GM19395 (cell line): ENCODE results near the gene TMEM135.
"Not testable (repeated sequence)": the region's sequence is repeated elsewhere in the genome, so short reads cannot be mapped to it uniquely, and the experiment has no call there.

Source experiments
- ATAC-seq: cut with Tn5 transposase; IDR thresholded peaks from one replicate; pipeline ENCODE4 v1.9.1; 2021; ENCODE audit warnings: mild to moderate bottlenecking, moderate library complexity; ENCODE audit not compliant: unreplicated experiment

TMEM135 gene

DNA sequence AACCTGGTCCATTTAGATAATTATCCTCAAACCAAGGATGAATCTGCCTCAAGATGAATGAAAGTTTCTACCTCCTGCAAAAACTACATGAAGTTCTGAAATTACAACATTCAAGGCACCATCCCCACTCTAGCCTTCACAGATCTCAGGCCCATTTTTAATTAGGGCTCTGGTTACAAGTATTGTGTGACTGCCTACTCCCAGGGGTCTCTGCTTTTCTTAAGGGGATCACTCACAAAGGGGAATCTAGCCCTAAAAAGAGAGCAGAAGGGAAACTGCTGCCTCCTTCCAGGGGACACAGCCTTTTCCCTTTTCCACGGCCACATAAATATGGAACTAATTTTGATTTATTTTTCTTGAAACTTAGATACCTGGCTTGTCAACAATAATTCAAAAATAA lies 17.4 kb upstream of the TMEM135 start:
- ATAC-seq = no peak

- ATAC-seq = no peak
Observed at GRCh38 chr11:87020764-87021365, 16.9 kb upstream of the TMEM135 start.

GRCh38 chr11:87022254-87022653 lies 15.5 kb upstream of the TMEM135 start:
- no peak for ATAC-seq

DNA sequence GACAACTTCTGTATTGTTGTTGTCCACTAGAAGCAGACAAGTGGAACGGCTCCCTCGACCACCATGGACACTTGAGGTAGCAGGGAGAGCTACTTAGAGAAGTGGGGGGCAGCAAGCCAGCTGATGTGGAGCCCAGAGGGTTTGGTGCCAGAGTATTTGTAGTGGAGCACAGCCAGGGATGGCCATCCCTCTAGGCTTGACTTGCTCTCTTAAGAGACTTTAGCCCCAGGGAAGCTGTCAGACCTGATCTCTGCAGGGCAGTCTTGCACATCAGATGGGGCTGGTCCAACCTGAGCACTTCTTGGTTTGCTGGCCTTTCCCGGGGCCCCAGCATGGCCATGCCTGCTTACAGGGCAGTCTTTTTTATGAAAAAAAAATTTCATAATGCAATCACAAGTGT lies 15.0 kb upstream of the TMEM135 start:
- no peak for ATAC-seq

- ATAC-seq = not testable (repeated sequence)
Observed at GRCh38 chr11:87026415-87026814, 11.3 kb upstream of the TMEM135 start.

GRCh38 chr11:87030458-87031054 lies 7.2 kb upstream of the TMEM135 start:
- ATAC-seq = no peak

DNA sequence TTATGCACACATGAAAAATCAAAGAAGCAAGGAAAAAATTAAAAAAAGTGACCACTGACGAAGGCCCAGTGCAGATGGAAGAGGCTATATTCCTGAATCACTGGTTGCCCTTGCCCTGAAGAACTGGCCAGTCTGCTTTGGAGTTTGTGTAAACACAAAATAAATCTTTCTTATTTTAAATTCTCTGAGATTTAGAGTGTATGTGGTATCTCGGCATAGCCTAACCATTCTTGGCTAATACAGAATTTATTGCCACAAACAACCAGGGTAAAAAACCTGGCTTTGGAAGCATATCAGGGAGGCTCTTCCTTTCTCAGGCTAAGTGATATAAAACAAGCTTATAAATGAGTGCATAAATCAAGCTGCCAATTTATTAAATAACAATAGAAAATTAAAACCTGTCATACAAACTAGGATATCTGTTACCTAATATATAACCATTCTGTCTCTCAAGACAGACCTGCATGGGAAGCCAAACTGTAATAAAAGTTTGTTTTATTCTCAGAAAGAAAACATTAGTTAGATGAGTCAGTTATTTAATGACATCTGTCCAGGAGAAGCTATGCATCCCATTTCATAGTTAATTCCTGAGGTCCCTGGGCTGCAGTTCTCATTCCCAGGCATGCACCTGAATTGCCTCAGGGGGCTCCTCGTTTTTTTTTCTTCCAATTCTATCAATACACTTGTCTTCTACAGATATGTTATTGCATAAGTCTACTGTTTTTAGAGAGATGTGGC lies 6.1 kb upstream of the TMEM135 start:
- ATAC-seq = no peak

- ATAC-seq = no peak
Observed at GRCh38 chr11:87033561-87033960, 4.2 kb upstream of the TMEM135 start.

- no peak for ATAC-seq
Observed at GRCh38 chr11:87035976-87036583, 1.7 kb upstream of the TMEM135 start.

- ATAC-seq = peak; percentile 26
Observed at GRCh38 chr11:87036756-87037449, 831 bp upstream of the TMEM135 start.

GRCh38 chr11:87038235-87038977 lies 672 bp downstream of the TMEM135 start:
- ATAC-seq = no peak

DNA sequence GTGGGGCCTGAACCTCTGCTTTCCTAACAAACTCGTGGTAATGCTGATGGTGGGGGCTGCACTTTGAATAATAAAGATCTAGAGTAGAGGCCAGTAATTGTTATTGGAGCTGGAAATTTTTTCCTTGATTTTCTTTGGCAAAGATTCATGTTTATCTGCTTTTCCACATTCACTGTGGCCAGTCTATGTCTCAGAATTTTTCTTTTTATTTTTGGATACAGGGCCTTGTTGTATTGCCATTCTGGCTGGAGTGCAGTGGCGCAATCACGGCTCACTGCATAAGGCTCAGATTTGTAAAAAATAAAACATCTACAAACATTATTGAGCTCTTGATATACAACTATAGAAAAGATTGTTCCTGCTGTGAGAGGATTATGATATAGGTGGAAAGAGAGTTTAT lies 1.6 kb downstream of the TMEM135 start:
- ATAC-seq = no peak

GRCh38 chr11:87043894-87044293 lies 6.2 kb downstream of the TMEM135 start:
- no peak for ATAC-seq

GRCh38 chr11:87046824-87047223 lies 9.1 kb downstream of the TMEM135 start:
- ATAC-seq = no peak

DNA sequence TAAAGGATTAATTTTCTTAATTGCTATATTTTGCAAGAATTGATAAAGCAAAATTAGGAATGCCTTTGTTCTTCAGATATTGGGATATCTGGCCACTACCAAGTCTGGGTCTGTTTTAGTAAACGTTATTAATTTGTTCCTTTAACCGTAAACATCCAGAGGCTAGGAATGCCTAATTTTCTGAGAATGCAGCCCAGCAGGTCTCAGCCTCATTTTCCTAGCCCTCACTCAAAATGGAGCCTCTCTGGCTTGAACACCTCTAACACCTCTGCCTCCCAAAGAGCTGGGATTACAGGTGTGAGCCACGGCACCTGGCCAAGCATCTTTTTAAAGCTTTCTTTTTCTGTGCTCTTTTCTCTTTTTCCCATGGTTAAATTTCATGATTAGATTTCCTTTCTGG lies 18.4 kb downstream of the TMEM135 start:
- no peak for ATAC-seq

DNA sequence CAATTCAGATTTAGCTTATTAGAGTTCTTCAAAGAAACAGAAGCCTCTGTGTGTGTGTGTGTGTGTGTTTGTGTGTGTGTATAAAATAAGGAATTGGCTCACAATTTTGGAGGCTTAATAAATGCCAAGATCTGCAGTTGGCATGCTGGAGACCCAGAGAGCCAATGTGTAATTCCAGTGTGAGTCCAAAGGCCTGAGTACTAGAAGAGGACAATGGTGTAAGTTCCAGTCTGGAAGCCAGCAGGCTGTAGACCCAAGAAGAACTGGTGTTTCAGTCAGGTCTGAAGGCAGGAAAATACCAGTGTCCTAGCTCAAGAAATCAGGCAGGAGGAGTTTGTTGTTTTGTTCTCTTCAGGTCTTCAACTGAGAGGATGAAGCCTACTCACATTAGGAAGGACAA lies 20.0 kb downstream of the TMEM135 start:
- no peak for ATAC-seq

- ATAC-seq = no peak
Observed at GRCh38 chr11:87059596-87060390, 22.1 kb downstream of the TMEM135 start.

DNA sequence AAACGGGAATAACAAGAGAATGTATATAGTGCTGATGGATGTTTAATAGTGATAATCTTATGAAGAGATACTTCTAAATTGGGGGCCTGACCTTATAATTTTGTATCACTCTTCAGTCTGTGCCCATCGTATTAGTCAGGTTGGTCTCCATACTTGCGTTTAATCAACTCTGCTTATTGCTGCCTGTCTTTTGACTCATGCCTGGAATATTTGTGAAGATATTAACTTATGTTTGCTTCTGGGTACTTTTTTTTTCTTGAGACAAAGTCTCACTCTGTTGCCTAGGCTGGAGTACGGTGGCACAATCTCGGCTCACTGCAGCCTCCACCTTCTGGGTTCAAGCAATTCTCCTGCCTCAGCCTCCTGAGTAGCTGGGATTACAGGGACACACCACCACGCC lies 24.0 kb downstream of the TMEM135 start:
- ATAC-seq = no peak

DNA sequence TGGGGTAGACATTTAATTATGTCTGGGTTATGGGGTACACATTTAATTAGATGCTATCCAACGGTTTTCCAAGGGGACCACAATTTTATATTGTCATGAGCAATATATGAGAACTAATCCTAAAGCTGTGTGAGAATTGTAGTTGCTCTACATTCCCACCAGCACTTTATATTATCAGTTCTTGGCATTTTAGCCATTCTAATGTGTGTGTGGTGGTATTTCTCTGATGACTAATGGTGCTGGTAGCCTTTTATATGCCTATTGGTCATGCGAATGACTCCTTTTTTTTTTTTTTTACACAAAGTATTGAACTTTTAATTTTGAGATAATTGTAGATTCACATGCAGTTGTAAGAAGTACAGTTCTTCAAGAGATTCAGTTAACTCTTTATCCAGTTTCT lies 26.2 kb downstream of the TMEM135 start:
- no peak for ATAC-seq

GRCh38 chr11:87072787-87073186 lies 35.1 kb downstream of the TMEM135 start:
- ATAC-seq = no peak
